ENCODE measurements around the gene LRRD1.
"Not testable (repeated sequence)": the region's sequence is repeated elsewhere in the genome, so short reads cannot be mapped to it uniquely, and the experiment has no call there.

LRRD1 gene

DNA sequence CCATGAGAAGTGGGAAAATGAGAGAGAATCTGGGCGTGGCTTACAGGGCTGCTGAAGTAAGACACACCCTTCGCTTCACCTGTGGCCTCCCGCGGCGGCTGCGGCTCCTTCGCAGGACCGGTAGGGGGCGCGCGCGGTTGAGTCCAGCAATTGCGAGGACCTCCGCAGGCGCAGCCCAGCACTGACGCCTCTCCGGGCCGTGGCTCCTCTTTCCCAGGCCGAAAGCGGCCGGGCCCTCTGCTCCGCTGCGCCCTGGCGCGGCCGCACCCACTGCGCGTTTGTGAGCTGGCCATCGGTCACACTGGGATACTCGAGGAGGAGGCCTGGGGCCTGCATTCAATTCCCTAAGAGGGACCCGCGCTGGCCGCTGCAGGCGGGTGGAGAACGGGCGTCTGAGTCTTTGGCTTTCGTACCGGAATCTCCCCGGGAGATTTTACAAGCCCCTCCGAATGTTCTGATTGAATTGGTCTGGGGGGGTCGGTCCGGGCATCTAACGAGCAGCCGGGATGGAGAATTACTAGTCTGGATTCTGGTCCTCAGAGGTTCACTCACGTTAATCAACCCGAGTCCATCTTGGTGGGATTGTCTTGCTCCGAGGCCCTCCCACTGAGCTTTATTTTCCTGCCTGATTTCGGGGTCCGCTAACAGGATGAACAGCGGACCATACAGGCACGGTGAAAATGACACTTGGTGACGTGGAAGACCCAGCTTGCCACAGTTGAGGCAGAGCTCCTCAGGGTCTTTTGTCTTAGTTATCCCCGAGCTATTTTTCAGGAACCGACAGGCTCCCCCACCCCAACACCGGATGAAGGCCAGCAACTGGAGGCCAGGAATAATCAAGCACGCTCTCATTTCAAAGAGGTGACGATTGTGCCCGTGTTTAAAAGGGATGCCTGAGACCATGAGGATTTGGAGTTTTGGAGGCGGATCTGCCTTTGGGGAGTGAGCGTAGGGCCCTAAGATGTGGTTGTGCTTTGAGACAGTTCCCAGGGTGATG lies at the start of gene LRRD1:
Gene LRRD1 (minus strand): TSS at position 215 of the 997 bp plus-strand sequence. CDS start 13,940 bp downstream, outside the sequence.
- peak; percentile 75 to 80 for DNase-seq (ENCODE audit: low read depth in 2 of 2)

DNA sequence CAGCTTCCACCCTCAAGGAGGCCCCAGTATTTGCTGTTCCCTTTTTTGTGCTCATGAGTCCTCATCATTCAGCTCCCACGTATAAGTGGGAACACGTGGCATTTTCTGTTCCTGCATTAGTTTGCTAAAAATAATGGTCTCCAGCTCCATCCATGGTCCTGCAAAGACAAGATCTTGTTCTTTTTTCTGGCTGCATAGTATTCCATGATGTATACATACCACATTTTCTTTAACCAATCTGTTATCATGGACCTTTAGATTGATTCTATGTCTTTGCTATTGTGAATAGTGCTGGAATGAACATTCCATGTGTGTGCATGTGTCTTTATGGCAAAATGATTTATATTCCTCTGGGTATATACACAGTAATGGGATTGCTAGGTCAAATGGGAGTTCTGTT lies 49.8 kb upstream of the LRRD1 start:
- DNase-seq (ENCODE audit: low read depth in 2 of 2): no peak

DNA sequence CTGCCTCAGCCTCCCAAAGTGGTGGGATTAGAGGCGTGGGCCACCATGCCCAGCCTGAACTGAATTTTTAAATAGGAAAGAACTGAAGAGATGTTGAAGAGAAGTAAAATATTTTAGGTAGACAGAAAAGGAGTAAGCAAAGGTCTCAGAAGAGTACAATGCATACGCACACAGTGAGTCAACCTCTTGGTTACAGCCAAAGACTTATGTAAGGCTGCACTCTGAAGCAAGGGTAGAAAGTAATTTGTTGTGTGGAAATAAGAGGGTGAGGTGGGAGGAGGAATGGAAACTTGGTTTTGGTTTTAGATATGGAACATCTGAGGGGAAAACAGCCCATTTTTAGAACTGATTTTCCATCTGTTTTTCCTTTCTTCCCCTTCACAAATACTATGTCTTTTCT lies 49.2 kb upstream of the LRRD1 start:
- no peak for DNase-seq (ENCODE audit: low read depth in 2 of 2)

DNA sequence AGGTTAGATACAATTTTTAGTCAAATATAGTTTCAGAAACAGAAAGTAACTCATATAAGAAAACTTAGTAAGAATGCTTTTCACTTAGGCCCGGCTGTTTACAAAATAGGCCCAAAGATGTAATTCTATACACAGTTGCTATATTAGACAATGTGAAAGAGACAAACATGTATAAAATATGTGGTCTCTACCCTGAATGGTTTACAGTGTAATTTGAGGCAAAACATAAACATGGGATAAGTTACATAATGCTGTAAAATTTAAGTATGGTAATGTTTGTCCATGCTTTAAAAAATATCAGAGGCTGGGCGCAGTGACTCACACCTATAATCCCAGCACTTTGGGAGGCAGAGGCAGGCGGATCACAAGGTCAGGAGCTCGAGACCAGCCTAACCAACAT lies 48.0 kb upstream of the LRRD1 start:
- DNase-seq (ENCODE audit: low read depth in 2 of 2): no peak

DNA sequence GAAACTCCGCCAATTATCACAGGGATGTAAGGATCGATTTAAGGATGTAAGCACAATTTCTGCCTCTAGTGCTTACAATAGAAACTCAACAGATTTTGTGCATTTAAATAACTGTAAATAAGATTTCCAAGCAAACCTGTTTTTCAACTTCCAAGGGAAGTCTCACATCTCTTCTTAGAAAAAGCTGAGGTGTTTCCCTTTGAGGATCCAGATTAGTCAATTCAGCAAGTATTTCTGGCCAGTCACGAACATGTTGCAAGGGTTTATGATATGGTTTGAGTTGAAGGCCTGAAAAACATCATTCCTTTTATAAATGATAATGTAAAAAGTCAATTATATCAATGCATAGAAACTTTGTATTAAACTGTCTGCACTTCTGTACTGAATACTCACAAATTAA lies 42.8 kb upstream of the LRRD1 start:
- DNase-seq (ENCODE audit: low read depth in 2 of 2): no peak

DNA sequence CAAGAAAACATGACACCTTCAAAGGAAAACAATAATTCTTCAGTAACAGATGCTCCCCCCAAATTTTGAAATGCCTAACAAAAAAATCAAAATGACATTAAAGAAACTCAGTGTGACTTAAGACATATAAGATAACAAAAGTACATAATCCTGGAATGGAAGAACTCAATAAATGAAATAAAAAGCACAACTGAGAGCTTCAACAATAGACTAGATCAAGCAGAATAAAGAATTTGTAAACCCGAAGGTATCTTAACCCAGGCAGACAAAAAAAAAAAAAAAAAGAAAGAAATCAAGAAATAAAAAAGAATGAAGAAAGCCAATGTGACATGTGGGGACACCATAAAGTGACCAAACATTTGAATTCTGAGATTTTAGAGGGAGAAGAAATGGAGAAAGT lies 27.7 kb upstream of the LRRD1 start:
- DNase-seq (ENCODE audit: low read depth in 2 of 2): no peak

DNA sequence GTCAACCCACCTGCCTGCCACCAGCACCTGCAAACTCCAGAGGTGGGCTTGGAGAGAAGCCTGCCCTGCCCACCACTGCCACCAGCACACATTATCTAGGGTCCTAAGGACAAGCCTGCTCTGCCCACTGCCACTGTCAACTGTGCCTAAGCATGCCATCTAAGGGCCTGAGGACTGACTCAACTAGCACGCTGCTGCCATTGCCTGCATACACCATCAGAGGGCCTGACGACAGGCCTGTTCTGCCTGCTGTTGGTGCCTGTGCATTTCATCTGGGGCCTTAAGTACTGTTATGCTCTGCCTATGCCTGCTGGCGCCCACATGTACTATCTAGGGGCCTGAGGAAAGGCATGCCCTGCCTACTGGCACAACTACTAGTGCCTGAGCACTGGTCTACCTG lies 27.0 kb upstream of the LRRD1 start:
- DNase-seq (ENCODE audit: low read depth in 2 of 2): no peak

DNA sequence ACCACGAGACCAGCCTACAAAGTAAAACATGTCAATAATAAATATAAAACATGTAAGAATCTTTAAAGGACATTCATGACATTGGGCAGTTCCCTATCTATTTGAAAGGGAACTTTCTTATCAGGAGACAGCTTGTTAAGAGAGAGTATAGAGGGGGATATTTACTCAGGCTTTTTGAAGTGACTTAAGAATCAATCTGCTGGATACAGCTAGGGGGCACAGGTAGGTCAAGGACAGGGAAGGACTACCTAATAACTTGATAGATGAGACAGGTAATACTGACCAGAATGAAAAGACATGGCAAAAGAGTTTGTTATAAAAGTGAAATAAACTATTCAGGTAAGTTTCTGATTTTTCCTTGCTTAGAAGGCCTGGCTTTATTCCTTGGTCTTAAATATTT lies 21.8 kb upstream of the LRRD1 start:
- DNase-seq (ENCODE audit: low read depth in 2 of 2): no peak

DNA sequence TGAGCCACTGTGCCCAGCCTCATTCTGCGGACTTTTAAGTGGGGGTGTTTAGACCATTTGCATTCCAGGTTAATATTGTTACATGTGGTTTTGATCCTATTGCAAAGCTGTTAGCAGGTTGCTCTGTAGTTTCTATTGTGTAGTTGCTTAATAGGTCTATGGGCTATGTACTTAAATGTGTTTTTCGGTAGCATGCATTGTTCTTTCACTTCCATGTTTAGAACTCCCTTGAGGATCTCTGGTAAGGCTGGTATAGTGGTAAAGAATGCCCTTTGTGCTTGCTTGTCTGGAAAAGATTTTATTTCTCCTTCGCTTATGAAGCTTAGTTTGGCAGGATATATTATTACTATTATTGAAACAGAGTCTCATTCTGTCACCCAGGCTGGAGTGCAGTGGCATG lies 13.4 kb upstream of the LRRD1 start:
- no peak for DNase-seq (ENCODE audit: low read depth in 2 of 2)

DNA sequence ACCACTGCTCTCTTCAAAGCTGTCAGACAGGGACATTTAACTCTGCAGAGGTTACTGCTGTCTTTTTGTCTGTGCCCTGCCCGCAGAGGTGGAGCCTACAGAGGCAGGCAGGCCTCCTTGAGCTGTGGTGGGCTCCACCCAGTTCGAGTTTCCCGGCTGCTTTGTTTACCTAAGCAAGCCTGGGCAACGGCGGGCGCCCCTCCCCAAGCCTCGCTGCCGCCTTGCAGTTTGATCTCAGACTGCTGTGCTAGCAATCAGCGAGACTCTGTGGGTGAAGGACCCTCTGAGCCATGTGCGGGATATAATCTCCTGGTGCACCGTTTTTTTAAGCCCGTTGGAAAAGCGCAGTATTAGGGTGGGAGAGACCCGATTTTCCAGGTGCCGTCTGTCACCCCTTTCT lies 10.3 kb upstream of the LRRD1 start:
- not testable (repeated sequence) for DNase-seq (ENCODE audit: low read depth in 2 of 2)

DNA sequence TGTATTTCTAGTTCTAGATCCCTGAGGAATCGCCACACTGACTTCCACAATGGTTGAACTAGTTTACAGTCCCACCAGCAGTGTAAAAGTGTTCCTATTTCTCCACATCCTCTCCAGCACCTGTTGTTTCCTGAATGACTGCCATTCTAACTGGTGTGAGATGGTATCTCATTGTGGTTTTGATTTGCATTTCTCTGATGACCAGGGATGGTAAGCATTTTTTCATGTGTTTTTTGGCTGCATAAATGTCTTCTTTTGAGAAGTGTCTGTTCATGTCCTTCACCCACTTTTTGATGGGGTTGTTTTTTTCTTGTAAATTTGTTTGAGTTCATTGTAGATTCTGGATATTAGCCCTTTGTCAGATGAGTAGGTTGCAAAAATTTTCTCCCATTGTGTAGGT lies 5.4 kb upstream of the LRRD1 start:
- DNase-seq (ENCODE audit: low read depth in 2 of 2): not testable (repeated sequence)

DNA sequence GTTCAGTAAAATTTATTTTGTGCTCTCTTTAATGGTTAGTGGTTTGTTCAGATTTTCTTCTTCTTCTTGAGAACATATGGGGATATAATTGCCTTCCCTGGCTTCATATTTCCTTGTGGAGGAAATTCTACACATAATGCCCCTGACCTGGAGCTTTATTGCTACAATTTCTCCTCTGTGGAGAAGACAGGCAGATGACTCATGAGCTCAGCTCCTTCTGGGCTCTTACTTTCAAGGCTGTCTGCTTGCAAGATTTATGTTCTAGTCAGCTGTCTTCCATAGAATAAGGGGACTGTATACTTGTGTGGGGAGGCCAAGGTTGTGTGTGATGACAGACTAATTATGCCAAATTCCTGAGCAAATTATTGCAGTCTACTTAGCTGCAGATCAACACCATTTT lies 1.6 kb downstream of the LRRD1 start:
- no peak for DNase-seq (ENCODE audit: low read depth in 2 of 2)

DNA sequence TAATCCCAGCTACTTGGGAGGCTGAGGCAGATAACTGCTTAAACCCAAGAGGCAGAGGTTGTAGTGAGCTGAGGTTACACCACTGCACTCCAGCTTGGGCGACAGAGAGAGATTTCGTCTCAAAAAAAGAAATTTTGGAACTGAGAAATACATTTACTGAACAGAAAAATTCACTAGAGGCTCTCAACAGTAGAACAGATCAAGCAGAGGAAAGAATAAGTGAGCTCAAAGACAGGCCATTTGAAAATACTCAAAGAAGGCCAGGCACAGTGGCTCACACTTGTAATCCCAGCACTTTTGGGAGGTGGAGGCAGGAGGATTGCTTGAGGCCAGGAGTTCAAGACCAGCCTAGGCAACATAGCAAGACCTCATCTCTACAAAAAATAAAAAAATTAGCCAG lies 9.4 kb downstream of the LRRD1 start:
- DNase-seq (ENCODE audit: low read depth in 2 of 2): not testable (repeated sequence)

DNA sequence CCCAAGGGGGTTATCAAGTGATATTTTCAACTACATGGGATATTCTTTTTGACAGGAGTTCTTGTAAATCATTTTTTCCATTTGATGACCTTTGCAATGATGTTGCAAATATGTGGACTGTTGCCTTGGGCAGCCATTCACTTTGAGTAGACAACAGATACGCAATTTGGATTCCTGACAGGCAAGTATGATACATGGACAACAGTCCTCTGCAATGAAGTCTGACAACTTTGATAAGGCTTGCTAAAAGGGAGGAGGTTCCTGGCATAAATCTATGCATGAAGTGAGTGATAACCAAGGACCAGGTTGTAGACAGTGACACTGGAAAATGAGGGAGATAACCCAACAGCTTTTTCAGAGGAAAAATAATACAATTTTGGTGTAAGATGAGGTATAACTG lies 17.7 kb downstream of the LRRD1 start:
- DNase-seq (ENCODE audit: low read depth in 2 of 2): no peak

DNA sequence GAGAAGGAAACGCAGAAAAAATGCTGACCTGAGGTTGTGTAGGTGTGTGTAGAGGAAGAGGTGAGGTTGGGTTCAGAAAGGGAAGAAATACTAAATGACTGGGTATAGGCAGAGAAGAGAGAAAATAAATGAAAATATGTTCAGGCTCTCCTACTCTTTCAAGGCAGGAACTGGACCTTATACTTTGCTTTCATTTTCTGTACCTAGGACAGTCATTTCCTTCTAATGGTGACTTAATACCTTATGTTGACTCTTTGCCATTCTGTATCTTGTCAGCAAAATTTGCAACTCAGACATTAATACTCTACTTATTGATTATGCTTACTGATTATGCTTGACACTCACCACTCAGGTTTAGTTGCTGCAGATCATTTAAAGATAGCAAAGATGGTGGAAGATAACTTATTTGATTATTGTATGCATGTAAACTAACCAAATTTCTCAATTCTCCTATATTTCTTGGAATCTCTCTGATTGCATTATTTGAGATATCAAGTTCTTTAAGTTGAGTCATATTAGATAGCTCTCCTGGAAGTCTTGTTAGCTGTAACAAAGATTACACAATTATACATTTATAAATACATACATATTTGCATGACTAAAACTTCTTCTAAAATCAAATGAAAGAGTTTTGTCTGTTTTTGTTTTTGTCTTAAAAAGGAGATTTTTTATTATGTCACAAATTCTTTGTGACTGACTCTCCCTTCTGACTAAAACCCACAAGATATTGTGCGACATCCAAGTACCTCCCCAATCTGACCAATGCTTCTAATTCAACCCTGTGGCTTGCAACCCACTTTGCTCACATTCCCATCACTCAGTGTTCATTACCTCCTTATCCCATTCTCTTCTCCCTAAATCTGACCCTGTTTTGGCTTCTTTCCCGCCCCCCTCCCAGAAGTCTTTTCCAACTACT lies 20.0 kb downstream of the LRRD1 start:
- no peak for DNase-seq (ENCODE audit: low read depth in 2 of 2)

DNA sequence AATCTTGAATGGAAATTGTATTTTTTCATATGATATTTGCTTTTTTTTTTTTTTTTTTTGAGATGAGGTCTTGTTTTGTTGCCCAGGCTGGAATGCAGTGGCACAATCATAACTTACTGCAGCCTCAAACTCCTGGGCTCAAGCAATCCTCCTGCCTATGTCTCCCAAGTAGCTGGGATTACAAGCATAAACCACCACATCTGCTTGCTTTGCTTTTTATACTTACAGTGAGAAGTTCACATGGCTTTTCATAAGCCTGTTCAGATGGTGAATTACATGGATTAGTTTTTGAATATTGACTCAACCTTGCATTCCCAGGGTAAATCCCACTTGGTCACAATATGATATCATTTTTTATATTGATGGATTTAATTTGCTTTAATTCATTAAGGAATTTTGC lies 22.0 kb downstream of the LRRD1 start:
- DNase-seq (ENCODE audit: low read depth in 2 of 2): no peak

DNA sequence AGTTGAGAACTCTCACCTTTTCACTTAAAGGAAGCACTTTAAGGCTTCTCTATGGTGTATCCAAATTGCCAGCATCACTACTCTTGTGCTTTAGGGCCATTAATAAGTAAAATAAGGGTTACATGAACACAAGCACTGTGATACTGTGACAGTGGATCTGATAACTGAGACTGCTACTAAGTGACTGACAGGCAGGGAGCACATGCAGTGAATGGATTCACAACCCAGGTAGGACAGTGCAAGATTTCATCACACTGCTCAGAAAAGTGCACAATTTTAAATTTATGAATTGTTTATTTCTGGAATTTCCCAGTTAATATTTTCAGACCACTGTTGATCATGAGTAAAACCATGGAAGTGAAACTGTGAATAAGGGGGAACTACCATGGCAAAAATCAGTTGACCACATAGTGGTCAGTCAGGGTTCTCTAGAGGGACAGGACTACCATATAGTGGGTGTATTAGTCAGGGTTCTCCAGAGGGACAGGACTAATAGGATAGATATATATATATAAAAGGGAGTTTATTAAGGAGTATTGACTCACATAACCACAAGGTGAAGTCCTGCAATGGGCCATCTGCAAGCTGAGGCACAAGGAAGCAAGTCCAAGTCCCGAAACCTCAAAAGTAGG lies 23.7 kb downstream of the LRRD1 start:
- DNase-seq (ENCODE audit: low read depth in 2 of 2): no peak

DNA sequence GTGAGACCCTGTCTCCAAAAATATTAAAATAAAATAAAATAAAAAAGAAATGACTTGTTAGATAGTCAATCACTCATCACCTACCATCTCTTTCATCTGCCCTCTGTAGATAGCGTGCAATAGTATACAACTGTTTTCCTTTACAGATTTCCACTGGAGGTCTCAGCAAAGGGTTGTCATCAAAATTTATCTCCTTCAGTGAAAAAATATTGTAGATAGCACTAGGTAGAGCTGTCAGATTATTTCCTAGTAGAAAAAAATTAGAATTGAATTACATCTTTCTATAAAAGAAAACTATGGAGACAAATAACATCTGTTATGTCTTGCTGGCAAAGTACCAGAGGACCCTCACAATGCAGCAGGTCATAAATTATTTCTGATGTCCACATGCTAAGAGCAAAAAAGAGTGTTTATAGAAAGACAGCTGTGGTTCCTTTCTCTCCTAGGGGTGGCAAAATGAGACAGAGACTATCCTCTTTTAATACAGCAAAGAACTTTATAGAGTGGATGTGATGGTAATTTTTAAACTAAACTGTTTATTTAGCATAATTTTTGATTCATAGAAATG lies 28.4 kb downstream of the LRRD1 start:
- no peak for DNase-seq (ENCODE audit: low read depth in 2 of 2)

DNA sequence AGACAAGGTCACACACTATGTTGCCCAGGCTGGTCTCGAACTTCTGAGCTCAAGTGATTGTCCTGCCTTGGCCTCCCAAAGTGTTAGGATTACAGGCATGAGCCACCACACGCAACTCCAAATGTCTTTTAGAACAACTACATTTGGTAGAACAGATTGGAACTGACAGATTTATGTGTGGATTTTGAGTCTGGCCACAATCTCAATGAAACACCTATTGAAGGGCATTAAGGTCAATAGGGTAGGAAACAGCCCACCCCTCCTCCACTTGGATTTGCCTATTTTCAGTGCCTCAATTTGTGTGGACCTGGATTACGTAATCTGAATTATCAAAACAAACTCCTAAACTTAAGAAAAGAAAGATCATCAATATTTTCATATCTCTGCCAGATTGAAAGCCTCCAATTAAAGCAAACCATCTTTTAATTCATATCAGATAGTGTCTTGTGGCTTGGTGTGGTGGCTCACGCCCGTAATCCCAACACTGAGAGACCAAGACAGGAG lies 29.2 kb downstream of the LRRD1 start:
- no peak for DNase-seq (ENCODE audit: low read depth in 2 of 2)

DNA sequence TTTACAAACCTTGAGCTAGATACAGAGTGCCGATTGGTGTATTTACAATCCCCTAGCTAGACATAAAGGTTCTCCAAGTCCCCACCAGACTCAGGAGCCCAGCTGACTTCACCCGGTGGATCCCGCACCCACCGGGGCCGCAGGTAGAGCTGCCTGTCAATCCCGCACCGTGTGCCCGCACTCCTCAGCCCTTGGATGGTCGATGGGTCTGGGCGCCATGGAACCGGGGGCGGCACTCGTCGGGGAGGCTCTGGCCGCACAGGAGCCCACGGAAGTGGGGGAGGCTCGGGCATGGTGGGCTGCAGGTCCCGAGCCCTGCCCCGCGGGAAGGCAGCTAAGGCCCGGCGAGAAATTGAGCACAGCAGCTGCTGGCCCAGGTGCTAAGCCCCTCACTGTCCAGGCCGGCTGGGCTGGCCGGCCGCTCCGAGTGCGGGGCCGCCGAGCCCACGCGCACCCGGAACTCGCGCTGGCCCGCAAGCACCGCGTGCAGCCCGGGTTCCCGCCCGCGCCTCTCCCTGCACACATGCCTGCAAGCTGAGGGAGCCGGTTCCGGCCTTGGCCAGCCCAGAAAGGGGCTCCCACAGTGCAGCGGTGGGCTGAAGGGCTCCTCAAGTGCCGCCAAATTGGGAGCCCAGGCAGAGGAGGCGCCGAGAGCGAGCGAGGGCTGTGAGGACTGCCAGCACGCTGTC lies 35.6 kb downstream of the LRRD1 start:
- DNase-seq (ENCODE audit: low read depth in 2 of 2): not testable (repeated sequence)

DNA sequence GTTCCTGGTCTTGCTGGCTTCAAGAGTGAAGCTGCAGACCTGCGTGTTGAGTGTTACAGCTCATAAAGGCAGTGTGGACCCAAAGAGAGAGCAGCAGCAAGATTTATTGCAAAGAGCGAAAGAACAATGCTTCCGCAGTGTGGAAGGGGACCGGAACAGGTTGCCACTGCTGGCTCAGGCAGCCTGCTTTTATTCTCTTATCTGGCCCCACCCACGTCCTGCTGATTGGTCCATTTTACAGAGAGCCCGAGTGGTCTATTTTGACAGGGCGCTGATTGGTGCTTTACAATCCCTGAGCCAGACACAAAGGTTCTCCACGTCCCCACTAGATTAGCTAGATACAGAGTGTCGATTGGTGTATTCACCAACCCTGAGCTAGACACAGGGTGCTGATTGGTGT lies 36.2 kb downstream of the LRRD1 start:
- DNase-seq (ENCODE audit: low read depth in 2 of 2): not testable (repeated sequence)
